ENCODE measurements around the gene EIF5AL1.
"Not testable (repeated sequence)": the region's sequence is repeated elsewhere in the genome, so short reads cannot be mapped to it uniquely, and the experiment has no call there.

- TF ChIP-seq CTCF (IDR thresholded peaks at IDR 0.05; ENCODE audit: low read depth, low read length); EZH2phosphoT487 (IDR thresholded peaks at IDR 0.05; ENCODE audit: low read depth): not testable (repeated sequence)
These were observed 8.5 kb upstream of the EIF5AL1 start for GRCh38 chr10:79503787-79504186.

All from OCI-LY3 (cell line).